ENCODE measurements around the gene FNDC11.
A peak's percentile ranks its signal among the peaks of the same experiment; 100 is the strongest.
"Not testable (repeated sequence)": the region's sequence is repeated elsewhere in the genome, so short reads cannot be mapped to it uniquely, and the experiment has no call there.

The FNDC11 gene

GRCh38 chr20:63553933-63554290, at the start of gene FNDC11:
TSS of gene FNDC11 (plus strand) at chr20:63554159. CDS start at chr20:63555664, 1,505 bp downstream.
- DNase-seq, result no peak

GRCh38 chr20:63504642-63505041, 49.3 kb upstream of the FNDC11 start:
- DNase-seq, result no peak

GRCh38 chr20:63505281-63505680, 48.7 kb upstream of the FNDC11 start:
- DNase-seq, result no peak

GRCh38 chr20:63505723-63506122, 48.2 kb upstream of the FNDC11 start:
- no peak for DNase-seq

GRCh38 chr20:63507083-63507743, 46.7 kb upstream of the FNDC11 start:
- DNase-seq, result no peak

GRCh38 chr20:63508072-63508768, 45.7 kb upstream of the FNDC11 start:
- no peak for DNase-seq

GRCh38 chr20:63509088-63509564, 44.8 kb upstream of the FNDC11 start:
- no peak for DNase-seq

GRCh38 chr20:63513207-63513606, 40.8 kb upstream of the FNDC11 start:
- DNase-seq, result no peak

- DNase-seq, result not testable (repeated sequence)
These were observed 39.4 kb upstream of the FNDC11 start for GRCh38 chr20:63514520-63514919.

GRCh38 chr20:63517376-63518309, 36.3 kb upstream of the FNDC11 start:
- DNase-seq, result no peak

GRCh38 chr20:63518351-63518861, 35.6 kb upstream of the FNDC11 start:
- no peak for DNase-seq

- DNase-seq, result no peak
These were observed 34.9 kb upstream of the FNDC11 start for GRCh38 chr20:63518946-63519667.

- DNase-seq, result no peak
These were observed 34.1 kb upstream of the FNDC11 start for GRCh38 chr20:63519668-63520503.

GRCh38 chr20:63520504-63520933, 33.4 kb upstream of the FNDC11 start, which contains the start of gene PPDPF:
TSS of gene PPDPF (plus strand) at chr20:63520765. CDS start at chr20:63521309, 544 bp downstream.
- DNase-seq, result no peak

GRCh38 chr20:63520934-63521601, 32.9 kb upstream of the FNDC11 start:
- DNase-seq, result peak; percentile 49

- DNase-seq, result no peak
These were observed 32.4 kb upstream of the FNDC11 start for GRCh38 chr20:63521602-63522001.

GRCh38 chr20:63522091-63522868, 31.7 kb upstream of the FNDC11 start:
- DNase-seq, result no peak

- no peak for DNase-seq
These were observed 30.9 kb upstream of the FNDC11 start for GRCh38 chr20:63522981-63523611.

GRCh38 chr20:63525185-63525584, 28.8 kb upstream of the FNDC11 start:
- DNase-seq, result no peak

Measured in NCI-H1048 (cell line).